Neural progenitor cell (in vitro differentiated cells): Measurements from ENCODE around the gene OR10G2.

ENCODE experiments used
- EZH2 ChIP-seq: fragments of 200-600 bp; sonication (generic); IDR thresholded peaks from 2 replicates; pipeline ENCODE4 v1.6.1; 2017; ENCODE audit warnings: antibody characterized with exemption, mild to moderate bottlenecking, moderate library complexity
- TF ChIP-seq, protein P1 (sequence below): fragments of 200-600 bp; sonication (generic); IDR thresholded peaks from 2 replicates; pipeline ENCODE4 v1.5.1; 2017; ENCODE audit warnings: antibody characterized with exemption, mild to moderate bottlenecking

DNA sequence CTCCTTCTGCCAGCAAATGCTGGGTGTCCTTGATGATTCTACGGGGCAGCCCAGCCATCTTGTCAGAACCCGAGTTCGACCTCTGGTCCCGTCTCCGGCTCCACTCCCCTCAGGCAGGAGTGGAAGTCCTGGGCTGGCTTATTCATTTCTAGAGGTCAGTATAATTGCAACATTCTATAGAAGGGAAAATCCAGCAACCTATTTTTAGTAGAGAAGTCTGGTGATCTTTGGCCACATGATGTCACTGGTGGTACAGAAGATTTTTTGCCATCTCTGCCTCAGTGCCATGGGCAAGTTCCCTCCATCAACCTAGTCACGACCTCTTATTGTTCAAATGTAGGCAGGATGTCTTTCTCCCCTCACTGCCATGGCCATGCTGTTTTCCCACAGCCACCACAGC is 22.4 kb downstream of the OR10G2 start:
- TF ChIP-seq, protein P1, sequence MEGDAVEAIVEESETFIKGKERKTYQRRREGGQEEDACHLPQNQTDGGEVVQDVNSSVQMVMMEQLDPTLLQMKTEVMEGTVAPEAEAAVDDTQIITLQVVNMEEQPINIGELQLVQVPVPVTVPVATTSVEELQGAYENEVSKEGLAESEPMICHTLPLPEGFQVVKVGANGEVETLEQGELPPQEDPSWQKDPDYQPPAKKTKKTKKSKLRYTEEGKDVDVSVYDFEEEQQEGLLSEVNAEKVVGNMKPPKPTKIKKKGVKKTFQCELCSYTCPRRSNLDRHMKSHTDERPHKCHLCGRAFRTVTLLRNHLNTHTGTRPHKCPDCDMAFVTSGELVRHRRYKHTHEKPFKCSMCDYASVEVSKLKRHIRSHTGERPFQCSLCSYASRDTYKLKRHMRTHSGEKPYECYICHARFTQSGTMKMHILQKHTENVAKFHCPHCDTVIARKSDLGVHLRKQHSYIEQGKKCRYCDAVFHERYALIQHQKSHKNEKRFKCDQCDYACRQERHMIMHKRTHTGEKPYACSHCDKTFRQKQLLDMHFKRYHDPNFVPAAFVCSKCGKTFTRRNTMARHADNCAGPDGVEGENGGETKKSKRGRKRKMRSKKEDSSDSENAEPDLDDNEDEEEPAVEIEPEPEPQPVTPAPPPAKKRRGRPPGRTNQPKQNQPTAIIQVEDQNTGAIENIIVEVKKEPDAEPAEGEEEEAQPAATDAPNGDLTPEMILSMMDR = no peak
- no peak for TF ChIP-seq EZH2
